ENCODE results near the gene USP27X.

Gene USP27X

DNA sequence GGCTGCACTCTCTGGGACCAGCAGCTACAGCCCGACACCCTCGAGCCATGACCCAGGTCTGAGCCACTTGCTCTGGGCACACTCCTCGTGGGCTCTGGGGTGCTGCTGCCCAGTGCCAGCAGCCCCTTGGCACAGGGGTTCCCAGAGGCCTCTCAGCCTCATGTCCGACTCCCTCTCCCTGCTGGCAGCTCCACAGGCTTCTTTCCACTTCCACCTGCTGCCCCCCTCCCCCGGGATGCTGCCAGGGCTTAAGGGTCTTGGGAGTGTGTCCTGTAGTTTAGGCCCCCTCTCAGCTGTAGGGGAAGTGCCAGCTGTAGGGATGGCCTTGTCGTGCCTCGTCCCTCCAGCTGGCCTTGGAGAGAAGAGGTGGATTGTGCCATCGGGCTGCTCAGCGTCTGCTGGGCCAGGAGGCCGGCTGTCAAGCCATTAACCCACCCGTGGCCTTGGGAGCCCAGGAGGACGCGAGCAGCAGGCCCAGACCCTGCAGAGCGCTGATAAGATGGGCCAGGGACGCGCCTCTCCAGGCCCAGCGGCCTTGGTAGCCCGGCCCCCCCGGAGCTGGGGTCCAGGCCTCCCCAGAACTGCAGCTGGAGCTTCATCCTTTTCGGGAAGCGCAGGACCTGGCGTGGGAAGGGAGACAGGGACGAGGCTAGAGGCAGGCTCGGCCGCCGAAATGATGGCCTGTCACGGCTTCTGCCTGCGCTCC lies 1.0 kb upstream of the USP27X start:
- TF ChIP-seq EZH2phosphoT487 (IDR thresholded peaks at IDR 0.05; ENCODE audit: low read length) (no peak), EZH2 (optimal IDR thresholded peaks at IDR 0.05; ENCODE audit: low read depth, low read length) (no peak)
- TF ChIP-seq, protein P1, sequence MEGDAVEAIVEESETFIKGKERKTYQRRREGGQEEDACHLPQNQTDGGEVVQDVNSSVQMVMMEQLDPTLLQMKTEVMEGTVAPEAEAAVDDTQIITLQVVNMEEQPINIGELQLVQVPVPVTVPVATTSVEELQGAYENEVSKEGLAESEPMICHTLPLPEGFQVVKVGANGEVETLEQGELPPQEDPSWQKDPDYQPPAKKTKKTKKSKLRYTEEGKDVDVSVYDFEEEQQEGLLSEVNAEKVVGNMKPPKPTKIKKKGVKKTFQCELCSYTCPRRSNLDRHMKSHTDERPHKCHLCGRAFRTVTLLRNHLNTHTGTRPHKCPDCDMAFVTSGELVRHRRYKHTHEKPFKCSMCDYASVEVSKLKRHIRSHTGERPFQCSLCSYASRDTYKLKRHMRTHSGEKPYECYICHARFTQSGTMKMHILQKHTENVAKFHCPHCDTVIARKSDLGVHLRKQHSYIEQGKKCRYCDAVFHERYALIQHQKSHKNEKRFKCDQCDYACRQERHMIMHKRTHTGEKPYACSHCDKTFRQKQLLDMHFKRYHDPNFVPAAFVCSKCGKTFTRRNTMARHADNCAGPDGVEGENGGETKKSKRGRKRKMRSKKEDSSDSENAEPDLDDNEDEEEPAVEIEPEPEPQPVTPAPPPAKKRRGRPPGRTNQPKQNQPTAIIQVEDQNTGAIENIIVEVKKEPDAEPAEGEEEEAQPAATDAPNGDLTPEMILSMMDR (IDR thresholded peaks at IDR 0.05; ENCODE audit: low read length): no peak
- DNase-seq: no peak
- H2AFZ ChIP-seq (ENCODE audit: low read length): peak overlapping the region; percentile 83

DNA sequence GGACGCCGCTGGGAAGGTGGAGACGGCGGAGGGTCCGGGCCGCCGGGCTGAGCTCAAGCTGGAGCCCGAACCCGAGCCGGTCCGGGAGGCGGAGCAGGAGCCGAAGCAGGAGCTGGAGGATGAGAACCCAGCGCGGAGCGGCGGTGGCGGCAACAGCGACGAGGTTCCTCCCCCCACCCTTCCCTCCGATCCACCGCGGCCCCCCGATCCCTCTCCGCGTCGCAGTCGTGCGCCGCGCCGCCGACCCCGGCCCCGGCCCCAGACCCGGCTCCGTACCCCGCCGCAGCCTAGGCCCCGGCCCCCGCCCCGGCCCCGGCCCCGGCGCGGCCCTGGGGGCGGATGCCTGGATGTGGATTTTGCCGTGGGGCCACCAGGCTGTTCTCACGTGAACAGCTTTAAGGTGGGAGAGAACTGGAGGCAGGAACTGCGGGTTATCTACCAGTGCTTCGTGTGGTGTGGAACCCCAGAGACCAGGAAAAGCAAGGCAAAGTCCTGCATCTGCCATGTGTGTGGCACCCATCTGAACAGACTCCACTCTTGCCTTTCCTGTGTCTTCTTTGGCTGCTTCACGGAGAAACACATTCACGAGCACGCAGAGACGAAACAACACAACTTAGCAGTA lies 483 bp downstream of the USP27X start:
- DNase-seq: no peak
- Histone ChIP-seq H3K4me3 (ENCODE audit: low read length) (peak overlapping the region; percentile 61), H2AFZ (ENCODE audit: low read length) (no peak overlapping the region)

More for the DNA sequence above, 1.0 kb upstream of the USP27X start:
- Histone ChIP-seq H3K4me2 (ENCODE audit: low read depth, low read length) (peak overlapping the region; percentile 34; the same call in 1 of the 2 replicates), H3K36me3 (replicated peaks; ENCODE audit: insufficient read depth, low read length) (no peaks in the 10 kb centered on the region), H3K27ac (ENCODE audit: low read length) (no peak overlapping the region), H3K79me2 (ENCODE audit: low read length) (no peaks in the 10 kb centered on the region), H4K20me1 (ENCODE audit: insufficient read depth, low read length) (no peaks in the 10 kb centered on the region), H3K9ac (ENCODE audit: low read length) (no peak overlapping the region), H3K9me2 (replicated peaks; ENCODE audit: insufficient read depth, low read length) (no peaks in the 10 kb centered on the region), H3K4me1 (ENCODE audit: low read length) (0 out of 2 replicates have a peak, but pooled peaks cover 3% of the 10 kb centered on the region), H3K4me3 (ENCODE audit: low read length) (no peak overlapping the region; the same call in 1 of the 2 replicates), H3F3A (ENCODE audit: insufficient read depth, low read length) (0 out of 2 replicates have a peak, but pooled peaks cover 5% of the 10 kb centered on the region), H3K9me3 (replicated peaks; ENCODE audit: insufficient read depth, low read length) (no peaks in the 10 kb centered on the region), H3K27me3 (replicated peaks; ENCODE audit: insufficient read depth, low read length) (no peaks in the 10 kb centered on the region)

DNA sequence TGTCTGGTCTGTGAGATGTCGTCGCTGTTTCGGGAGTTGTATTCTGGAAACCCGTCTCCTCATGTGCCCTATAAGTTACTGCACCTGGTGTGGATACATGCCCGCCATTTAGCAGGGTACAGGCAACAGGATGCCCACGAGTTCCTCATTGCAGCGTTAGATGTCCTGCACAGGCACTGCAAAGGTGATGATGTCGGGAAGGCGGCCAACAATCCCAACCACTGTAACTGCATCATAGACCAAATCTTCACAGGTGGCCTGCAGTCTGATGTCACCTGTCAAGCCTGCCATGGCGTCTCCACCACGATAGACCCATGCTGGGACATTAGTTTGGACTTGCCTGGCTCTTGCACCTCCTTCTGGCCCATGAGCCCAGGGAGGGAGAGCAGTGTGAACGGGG lies 1.4 kb downstream of the USP27X start:
- peaks cover 5% of the 10 kb centered on the region; the same call in 1 of the 2 replicates for H3K4me1 ChIP-seq (ENCODE audit: low read length)
- TF ChIP-seq EZH2 (optimal IDR thresholded peaks at IDR 0.05; ENCODE audit: low read depth, low read length) (no peak), EZH2phosphoT487 (IDR thresholded peaks at IDR 0.05; ENCODE audit: low read length) (no peak)
- TF ChIP-seq, protein P1 (IDR thresholded peaks at IDR 0.05; ENCODE audit: low read length): no peak
- 0 out of 2 replicates have a peak, but pooled peaks cover 5% of the 10 kb centered on the region for H3F3A ChIP-seq (ENCODE audit: insufficient read depth, low read length)
- H4K20me1 ChIP-seq (ENCODE audit: insufficient read depth, low read length): no peaks in the 10 kb centered on the region
- no peak overlapping the region for H3K4me3 ChIP-seq (ENCODE audit: low read length)
- H3K27me3 ChIP-seq (replicated peaks; ENCODE audit: insufficient read depth, low read length): no peaks in the 10 kb centered on the region
- no peak for DNase-seq
- H3K9me2 ChIP-seq (replicated peaks; ENCODE audit: insufficient read depth, low read length): no peaks in the 10 kb centered on the region
- H3K79me2 ChIP-seq (ENCODE audit: low read length): no peaks in the 10 kb centered on the region
- no peak overlapping the region for H2AFZ ChIP-seq (ENCODE audit: low read length)
- no peaks in the 10 kb centered on the region for H3K36me3 ChIP-seq (replicated peaks; ENCODE audit: insufficient read depth, low read length)
- H3K4me2 ChIP-seq (ENCODE audit: low read depth, low read length): 0 out of 2 replicates have a peak overlapping the region, but pooled peaks have one; percentile 43
- no peaks in the 10 kb centered on the region for H3K9me3 ChIP-seq (replicated peaks; ENCODE audit: insufficient read depth, low read length)
- no peak overlapping the region for H3K9ac ChIP-seq (ENCODE audit: low read length)
- H3K27ac ChIP-seq (ENCODE audit: low read length): no peak overlapping the region

More for the DNA sequence above, 483 bp downstream of the USP27X start:
- no peak overlapping the region; the same call in 1 of the 2 replicates for H3K9ac ChIP-seq (ENCODE audit: low read length)
- no peaks in the 10 kb centered on the region for H3K9me2 ChIP-seq (replicated peaks; ENCODE audit: insufficient read depth, low read length)
- H4K20me1 ChIP-seq (ENCODE audit: insufficient read depth, low read length): no peaks in the 10 kb centered on the region
- H3K4me1 ChIP-seq (ENCODE audit: low read length): peaks cover 5% of the 10 kb centered on the region; the same call in 1 of the 2 replicates
- H3K36me3 ChIP-seq (replicated peaks; ENCODE audit: insufficient read depth, low read length): no peaks in the 10 kb centered on the region
- TF ChIP-seq, protein P1 (IDR thresholded peaks at IDR 0.05; ENCODE audit: low read length): no peak
- no peak for TF ChIP-seq EZH2phosphoT487 (IDR thresholded peaks at IDR 0.05; ENCODE audit: low read length)
- no peak for TF ChIP-seq EZH2 (optimal IDR thresholded peaks at IDR 0.05; ENCODE audit: low read depth, low read length)
- 0 out of 2 replicates have a peak, but pooled peaks cover 5% of the 10 kb centered on the region for H3F3A ChIP-seq (ENCODE audit: insufficient read depth, low read length)
- H3K79me2 ChIP-seq (ENCODE audit: low read length): no peaks in the 10 kb centered on the region
- no peaks in the 10 kb centered on the region for H3K9me3 ChIP-seq (replicated peaks; ENCODE audit: insufficient read depth, low read length)
- peak overlapping the region; percentile 43; the same call in 1 of the 2 replicates for H3K4me2 ChIP-seq (ENCODE audit: low read depth, low read length)
- H3K27ac ChIP-seq (ENCODE audit: low read length): no peak overlapping the region
- H3K27me3 ChIP-seq (replicated peaks; ENCODE audit: insufficient read depth, low read length): no peaks in the 10 kb centered on the region

All from MM.1S (cell line).